Adrenal gland (tissue), 12 donors: ENCODE results near the gene UCHL1. TPM values are rescaled to one million over a fixed set of nuclear protein-coding genes. Genes with fewer than 3 reads are reported as not detected.

Experiments
- DNase-seq, 7 donors: peaks; one replicate each; pipeline ENCODE4 v3.0.0-alpha.2; 2019 to 2020
- H3K27ac ChIP-seq, 5 donors: fragments of 200-600 bp; sonication (generic) in 4 of 5; 1 replicate in 3 of 5; 2 replicates in 2 of 5; pipeline versions ENCODE4 v1.5.1 to v1.8.0; 2016 to 2020; ENCODE audit warnings: mild to moderate bottlenecking in 1 of 5
- H3K27me3 ChIP-seq: fragments of 200-600 bp; 2 replicates; pipeline ENCODE4 v1.8.0; 2021
- H3K36me3 ChIP-seq, 2 donors: fragments of 200-600 bp; replicated peaks in 1 of 2; 1 replicate in 1 of 2; 2 replicates in 1 of 2; pipeline versions ENCODE4 v1.5.1 to v1.8.0; 2018 to 2022
- H3K4me1 ChIP-seq, 2 donors: fragments of 200-600 bp; replicated peaks in 1 of 2; 1 replicate in 1 of 2; 2 replicates in 1 of 2; pipeline versions ENCODE4 v1.5.1 to v1.8.0; 2018 to 2021
- H3K4me3 ChIP-seq, 4 donors: fragments of 200-600 bp; sonication (generic) in 3 of 4; one replicate each; pipeline ENCODE4 v1.5.1; 2016 to 2018
- H3K9me3 ChIP-seq, 3 donors: fragments of 200-600 bp; sonication (generic) in 1 of 3; replicated peaks in 1 of 3; 1 replicate in 2 of 3; 2 replicates in 1 of 3; pipeline versions ENCODE4 v1.5.1 to v1.8.0; 2016 to 2021
- POLR2A ChIP-seq, 2 donors: fragments of 450-650 bp; IDR thresholded peaks; one replicate each; pipeline ENCODE4 v1.6.1; 2017; ENCODE audit warnings: antibody characterized with exemption in 2 of 2, mild to moderate bottlenecking in 2 of 2, moderate library complexity in 1 of 2
- WGBS, 4 donors: extraction: QIAGEN DNeasy Blood & Tissue Kit in 2 of 4; methylation state at CpG; one replicate each; pipeline versions ENCODE4 v1.1.5 to v1.1.7; 2013 to 2017; 5-methylcytosine and 5-hydroxymethylcytosine counted together
- intact Hi-C, 2 donors: fragments of 100-400 bp; cut with DNase I; formaldehyde crosslinking; loops; one replicate each; pipeline versions ENCODE4 v1.14.1 to v1.15.0; 2022 to 2023
- polyA plus RNA-seq, 3 donors: library from polyadenylated mRNA; stranded (reverse); fragments of 200-250 nt in 2 of 3; fragments of 350-450 nt in 1 of 3; fragmentation: Illumina TruSeq in 1 of 3; extraction: RNeasy Lipid Tissue Mini Kit (QIAGEN cat#74804) in 1 of 3; gene quantifications; one replicate each; pipeline ENCODE4 v1.2.3, GENCODE V29; 2013 to 2014
- total RNA-seq, 9 donors: library from RNA; depleted of rRNA in 4 of 9; stranded (reverse); fragments of >200 nt in 4 of 9; fragments of 120-200 nt in 1 of 9; fragmentation: NEBNext Ultra II Directional in 1 of 9; extraction: Animal tissue kit (Norgen Biotek cat#: 25700) in 1 of 9; gene quantifications; one replicate each; pipeline versions ENCODE4 v1.1.0 to v1.2.4, GENCODE V29; 2013 to 2023
- TF ChIP-seq, protein P1 (sequence below), 6 experiments: fragments of 450-650 bp in 4 of 6; fragments of 200-600 bp in 2 of 6; sonication (generic) in 1 of 6; IDR thresholded peaks; 1 replicate in 5 of 6; 2 replicates in 1 of 6; pipeline versions ENCODE4 v1.5.1 to v1.8.0; 2016 to 2021; ENCODE audit warnings: antibody characterized with exemption in 6 of 6, mild to moderate bottlenecking in 2 of 6, moderate library complexity in 1 of 6
- donor health status: healthy with polysubstance abuse.
- donor health status: Bipolar disorder and iron deficiency.
- donor health status: DM: yes; HTN: yes; CAD: no.
- donor health status: DM: no; HTN: no; CAD: no.
- donor health status: DM: no; HTN: no; CAD: no.
- donor health status: DM: yes; HTN: yes; CAD: no.

Gene UCHL1
- total and polyA plus RNA-seq, 12 donors, result 12.1 to 1,275 (median 84.4) TPM

DNA sequence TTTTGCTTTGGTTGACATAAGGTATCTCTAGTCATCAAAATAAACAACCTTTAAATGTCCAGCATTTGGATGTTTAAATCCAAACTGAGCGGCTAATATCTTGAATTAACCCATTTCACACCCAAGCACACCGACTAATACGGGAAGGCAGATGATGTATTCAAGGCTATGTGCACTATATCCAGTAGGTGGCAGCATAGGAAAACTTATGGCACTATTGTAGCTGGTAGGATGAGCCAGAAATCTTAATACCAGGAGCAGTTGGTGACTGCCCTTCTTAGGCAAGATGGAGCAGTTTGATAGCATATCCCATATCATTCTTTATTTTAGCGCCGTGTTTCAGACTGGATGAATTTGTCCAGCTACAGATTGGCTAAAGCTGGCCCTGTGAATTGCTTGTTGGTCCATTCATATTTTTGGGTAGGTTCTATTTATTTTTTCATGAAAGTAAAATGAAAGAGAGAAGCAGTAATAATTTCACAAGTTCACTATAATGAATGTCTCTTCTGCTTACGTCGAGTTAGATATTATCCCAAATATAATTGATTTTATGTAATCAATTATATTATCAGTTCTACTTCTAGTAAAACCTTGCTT is 24.4 kb downstream of the UCHL1 start:
- WGBS, 4 donors, result 7 to 10% (median 8%) methylated on average over 7 of the region's 7 CpGs
- H3K4me3 ChIP-seq, result no peak overlapping the region
- intact Hi-C loops, result loop anchor here (2.0 to 10.0 kb wide), 3 partner anchors 361 to 604 kb away; no protein-coding TSS in a partner anchor
- no peaks in the 10 kb centered on the region for H3K27me3 ChIP-seq
- TF ChIP-seq, protein P1, sequence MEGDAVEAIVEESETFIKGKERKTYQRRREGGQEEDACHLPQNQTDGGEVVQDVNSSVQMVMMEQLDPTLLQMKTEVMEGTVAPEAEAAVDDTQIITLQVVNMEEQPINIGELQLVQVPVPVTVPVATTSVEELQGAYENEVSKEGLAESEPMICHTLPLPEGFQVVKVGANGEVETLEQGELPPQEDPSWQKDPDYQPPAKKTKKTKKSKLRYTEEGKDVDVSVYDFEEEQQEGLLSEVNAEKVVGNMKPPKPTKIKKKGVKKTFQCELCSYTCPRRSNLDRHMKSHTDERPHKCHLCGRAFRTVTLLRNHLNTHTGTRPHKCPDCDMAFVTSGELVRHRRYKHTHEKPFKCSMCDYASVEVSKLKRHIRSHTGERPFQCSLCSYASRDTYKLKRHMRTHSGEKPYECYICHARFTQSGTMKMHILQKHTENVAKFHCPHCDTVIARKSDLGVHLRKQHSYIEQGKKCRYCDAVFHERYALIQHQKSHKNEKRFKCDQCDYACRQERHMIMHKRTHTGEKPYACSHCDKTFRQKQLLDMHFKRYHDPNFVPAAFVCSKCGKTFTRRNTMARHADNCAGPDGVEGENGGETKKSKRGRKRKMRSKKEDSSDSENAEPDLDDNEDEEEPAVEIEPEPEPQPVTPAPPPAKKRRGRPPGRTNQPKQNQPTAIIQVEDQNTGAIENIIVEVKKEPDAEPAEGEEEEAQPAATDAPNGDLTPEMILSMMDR (IDR thresholded peaks at IDR 0.05), result peak; percentile 75 to 98 (median 94)
- no peak for TF ChIP-seq POLR2A (IDR thresholded peaks at IDR 0.05)
- no peak overlapping the region for H3K27ac ChIP-seq
- DNase-seq, result peak; percentile 34 to 71 (median 61)
- H3K9me3 ChIP-seq, result no peaks in the 10 kb centered on the region
- no peaks in the 10 kb centered on the region for H3K4me1 ChIP-seq
- no peaks in the 10 kb centered on the region for H3K36me3 ChIP-seq

DNA sequence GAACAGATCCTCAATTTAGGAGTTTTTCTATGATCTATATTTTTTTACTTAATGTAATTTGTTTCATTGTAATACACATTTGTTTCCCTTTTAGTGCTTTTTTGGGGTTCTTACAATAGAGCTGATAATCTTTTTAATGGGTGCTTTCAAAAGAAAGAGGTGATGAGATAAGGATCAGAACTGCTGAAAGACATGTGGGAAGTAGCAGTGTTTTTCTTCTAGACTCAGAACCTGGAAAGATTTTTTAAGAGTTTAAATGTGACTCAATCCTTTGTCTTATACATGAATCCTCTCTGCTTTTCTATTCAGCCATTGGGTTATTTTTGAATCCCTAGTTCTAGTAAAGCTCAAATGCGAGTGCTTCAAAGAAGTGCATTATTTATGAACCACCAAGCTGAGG is 25.6 kb downstream of the UCHL1 start:
- Histone ChIP-seq H3K36me3 (no peaks in the 10 kb centered on the region), H3K27me3 (no peaks in the 10 kb centered on the region), H3K4me3 (no peak overlapping the region), H3K27ac (no peak overlapping the region), H3K4me1 (no peaks in the 10 kb centered on the region), H3K9me3 (no peaks in the 10 kb centered on the region)
- DNase-seq, result no peak
- intact Hi-C loops, result loop anchor here (5.0 to 10.0 kb wide), 2 partner anchors 360 to 602 kb away; no protein-coding TSS in a partner anchor
- WGBS, 4 donors, result 0 to 58% (median 21%) methylated on average over 1 of the region's 1 CpG
- no peak for TF ChIP-seq POLR2A (IDR thresholded peaks at IDR 0.05)
- TF ChIP-seq, protein P1 (IDR thresholded peaks at IDR 0.05), result no peak

DNA sequence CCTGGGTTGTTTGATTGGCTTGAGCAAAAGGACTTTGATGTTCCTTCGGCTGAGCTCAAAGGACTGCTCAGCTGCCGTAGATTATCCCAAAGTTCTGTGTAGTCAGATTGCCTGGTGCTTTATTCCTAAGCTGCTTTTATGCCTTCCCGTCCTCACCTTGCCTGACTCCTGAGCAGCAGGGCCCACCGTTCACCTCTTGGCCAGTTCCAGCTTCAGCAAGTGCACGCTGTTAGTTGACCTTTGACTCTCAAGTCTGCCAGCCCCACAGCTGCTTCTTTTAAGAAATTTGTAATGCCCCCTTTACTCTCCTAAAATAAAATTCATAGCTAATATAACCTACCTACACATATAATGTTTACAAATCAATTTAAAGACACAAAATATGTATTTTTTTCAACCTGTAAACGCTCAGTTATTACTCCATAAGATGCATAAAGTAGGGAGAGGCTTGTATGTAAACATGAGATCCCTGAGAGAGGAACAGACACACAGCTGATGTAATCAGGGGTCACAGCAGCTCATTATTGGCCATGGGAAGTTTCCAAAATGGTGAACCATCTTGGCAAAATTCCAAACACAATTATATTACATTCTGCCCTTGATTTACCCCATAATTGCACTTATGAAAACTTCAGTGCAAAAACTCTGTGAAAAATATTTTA is 28.6 kb downstream of the UCHL1 start:
- TF ChIP-seq, protein P1 (IDR thresholded peaks at IDR 0.05), result no peak
- no peak for TF ChIP-seq POLR2A (IDR thresholded peaks at IDR 0.05)

DNA sequence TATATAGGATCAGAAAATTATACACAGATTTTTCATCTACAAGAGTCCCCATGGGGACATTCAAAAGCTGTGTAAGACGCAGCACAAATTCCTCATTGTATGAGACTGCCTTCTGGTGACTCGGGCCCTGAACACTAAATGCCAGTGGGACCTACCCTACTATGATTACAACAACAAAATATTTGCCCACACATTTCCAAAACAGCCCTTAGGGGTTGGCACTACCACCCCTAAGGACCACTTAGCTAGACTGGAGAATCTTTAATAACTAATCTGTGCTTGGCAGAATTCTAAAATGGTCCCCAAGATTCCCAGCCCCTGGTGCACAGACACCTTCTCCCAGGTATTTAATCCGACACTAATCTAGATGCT is 29.1 kb downstream of the UCHL1 start:
- Histone ChIP-seq H3K27me3 (no peaks in the 10 kb centered on the region), H3K4me1 (no peaks in the 10 kb centered on the region), H3K9me3 (no peaks in the 10 kb centered on the region), H3K4me3 (no peak overlapping the region), H3K27ac (no peak overlapping the region), H3K36me3 (no peaks in the 10 kb centered on the region)
- 92 to 96% (median 94%) methylated on average over 3 of the region's 3 CpGs for WGBS, 4 donors
- intact Hi-C loops, result loop anchor here (5.0 to 10.0 kb wide), 2 partner anchors 376 to 599 kb away; no protein-coding TSS in a partner anchor
- no peak for DNase-seq
- TF ChIP-seq, protein P1 (IDR thresholded peaks at IDR 0.05), result no peak

More for the DNA sequence above, 28.6 kb downstream of the UCHL1 start:
- WGBS, 4 donors, result 90 to 97% (median 92%) methylated on average over 6 of the region's 6 CpGs
- Histone ChIP-seq H3K36me3 (no peaks in the 10 kb centered on the region), H3K27me3 (no peaks in the 10 kb centered on the region), H3K4me3 (no peak overlapping the region), H3K9me3 (no peaks in the 10 kb centered on the region), H3K4me1 (no peaks in the 10 kb centered on the region), H3K27ac (no peak overlapping the region)
- intact Hi-C loops, result loop anchor here (5.0 to 10.0 kb wide), 2 partner anchors 377 to 599 kb away; no protein-coding TSS in a partner anchor
- no peak for DNase-seq
